HepG2 (cell line): Measurements from ENCODE around the gene PIEZO2. TPM values are rescaled to one million over a fixed set of nuclear protein-coding genes. Genes with fewer than 3 reads are reported as not detected.

ENCODE experiments used
- CHD4 ChIP-seq: fragments of 200-600 bp; sonication (generic); IDR thresholded peaks from 2 replicates; pipeline ENCODE4 v1.7.0; 2017; ENCODE audit warnings: mild to moderate bottlenecking, low read length, borderline replicate concordance
- ELF3 ChIP-seq: IDR thresholded peaks from 2 replicates; pipeline ENCODE4 v1.6.1; 2016; ENCODE audit warnings: missing genetic modification reagents, missing compliant biosample characterization
- ELK4 ChIP-seq: sonication (generic); formaldehyde crosslinking; IDR thresholded peaks from 2 replicates; pipeline ENCODE4 v1.9.0; 2021; ENCODE audit warnings: missing genetic modification reagents, borderline replicate concordance
- HNF4A ChIP-seq: sonication (generic); formaldehyde crosslinking; IDR thresholded peaks from 2 replicates; pipeline ENCODE4 v1.4.0; 2020; ENCODE audit warnings: missing genetic modification reagents
- HOMEZ ChIP-seq: IDR thresholded peaks from 2 replicates; pipeline ENCODE4 v1.6.1; 2016; ENCODE audit warnings: low read depth
- KAT8 ChIP-seq: IDR thresholded peaks from 2 replicates; pipeline ENCODE4 v1.6.1; 2016; ENCODE audit warnings: missing genetic modification reagents, missing compliant biosample characterization
- MAFF ChIP-seq: IDR thresholded peaks from 2 replicates; pipeline ENCODE4 v1.6.1; 2011; ENCODE audit warnings: low read depth, low read length, improper control_type of control experiment
- MEF2D ChIP-seq: sonication (generic); formaldehyde crosslinking; IDR thresholded peaks from 2 replicates; pipeline ENCODE4 v1.5.1; 2020; ENCODE audit warnings: mild to moderate bottlenecking, missing genetic modification reagents
- MIER3 ChIP-seq: IDR thresholded peaks from 2 replicates; pipeline ENCODE4 v1.6.1; 2016; ENCODE audit warnings: missing compliant biosample characterization, borderline replicate concordance
- NFYB ChIP-seq: sonication (generic); formaldehyde crosslinking; IDR thresholded peaks from 2 replicates; pipeline ENCODE4 v1.4.0; 2020; ENCODE audit warnings: missing genetic modification reagents
- PHB2 ChIP-seq: fragments of 450-650 bp; IDR thresholded peaks from 2 replicates; pipeline ENCODE4 v1.6.1; 2018; ENCODE audit not compliant: partially characterized antibody
- POGZ ChIP-seq: sonication (generic); formaldehyde crosslinking; IDR thresholded peaks from 2 replicates; pipeline ENCODE4 v1.4.0; 2020; ENCODE audit warnings: mild to moderate bottlenecking, missing genetic modification reagents
- RARA ChIP-seq: IDR thresholded peaks from 2 replicates; pipeline ENCODE4 v1.6.1; 2016; ENCODE audit warnings: missing genetic modification reagents, missing compliant biosample characterization
- RERE ChIP-seq: IDR thresholded peaks from 2 replicates; pipeline ENCODE4 v1.6.1; 2016; ENCODE audit warnings: low read depth, missing genetic modification reagents, missing compliant biosample characterization
- SALL1 ChIP-seq: sonication (generic); formaldehyde crosslinking; IDR thresholded peaks from 2 replicates; pipeline ENCODE4 v1.8.0; 2022; ENCODE audit warnings: mild to moderate bottlenecking, missing genetic modification reagents
- ZFP36L2 ChIP-seq: sonication (generic); formaldehyde crosslinking; IDR thresholded peaks from 2 replicates; pipeline ENCODE4 v1.4.0; 2020; ENCODE audit warnings: missing genetic modification reagents
- ZFP82 ChIP-seq: sonication (generic); formaldehyde crosslinking; IDR thresholded peaks from 2 replicates; pipeline ENCODE4 v1.5.1; 2020; ENCODE audit warnings: mild to moderate bottlenecking, missing genetic modification reagents, borderline replicate concordance
- ZFP90 ChIP-seq: sonication (generic); formaldehyde crosslinking; IDR thresholded peaks from 2 replicates; pipeline ENCODE4 v1.8.0; 2022; ENCODE audit warnings: missing genetic modification reagents, mild to moderate bottlenecking, inconsistent platforms, borderline replicate concordance
- ZNF430 ChIP-seq: sonication (generic); formaldehyde crosslinking; IDR thresholded peaks from 2 replicates; pipeline ENCODE4 v1.9.0; 2021; ENCODE audit warnings: mild to moderate bottlenecking, missing genetic modification reagents
- ZNF441 ChIP-seq: sonication (generic); formaldehyde crosslinking; IDR thresholded peaks from 2 replicates; pipeline ENCODE4 v1.7.0; 2021; ENCODE audit warnings: missing genetic modification reagents, borderline replicate concordance
- ZNF607 ChIP-seq: sonication (generic); formaldehyde crosslinking; IDR thresholded peaks from 2 replicates; pipeline ENCODE4 v1.5.1; 2020; ENCODE audit warnings: missing genetic modification reagents, mild to moderate bottlenecking, borderline replicate concordance
- ZNF770 ChIP-seq: sonication (generic); formaldehyde crosslinking; IDR thresholded peaks from 2 replicates; pipeline ENCODE4 v1.5.0; 2020; ENCODE audit warnings: mild to moderate bottlenecking, missing genetic modification reagents
- ZSCAN29 ChIP-seq: sonication (generic); formaldehyde crosslinking; conservative IDR thresholded peaks from 2 replicates; pipeline ENCODE4 v1.4.0; 2020; ENCODE audit warnings: mild to moderate bottlenecking, missing genetic modification reagents
- polyA plus RNA-seq, 8 experiments: library from polyadenylated mRNA; depleted of rRNA in 3 of 8; stranded (reverse) in 7 of 8; unstranded in 1 of 8; fragments of >200 nt; fragmentation: Illumina TruSeq in 4 of 8; extraction: Trizol in 4 of 8; gene quantifications; 2 replicates each; pipeline versions ENCODE4 v1.2.1 to v1.2.3, GENCODE V29; 2011 to 2016; ENCODE audit warnings: low read depth in 4 of 8, missing spikeins in 1 of 8, mixed read lengths in 1 of 8; ENCODE audit not compliant: insufficient read depth in 1 of 8
- total RNA-seq, 5 experiments: library from RNA; depleted of rRNA; stranded (reverse); fragments of >200 nt; fragmentation: Illumina TruSeq; extraction: Trizol; gene quantifications; 2 replicates each; pipeline ENCODE4 v1.2.3, GENCODE V29; 2016; ENCODE audit warnings: low read depth in 1 of 5

Gene PIEZO2
- total and polyA plus RNA-seq, 2 of the 13 experiments (the other 11 are each of a cell fraction or from before 2014, with no cell fraction given), result 15.2 to 27.2 TPM

- TF ChIP-seq ZNF607, result no peak
- no peak for TF ChIP-seq ZNF441
- TF ChIP-seq MEF2D (CRISPR knock-in tag), result no peak
- TF ChIP-seq ZSCAN29, result no peak
- TF ChIP-seq RARA (CRISPR knock-in tag), result peak; percentile 30; the same call in 1 of the 2 replicates
- no peak for TF ChIP-seq ZFP90 (CRISPR knock-in tag)
- no peak for TF ChIP-seq POGZ
- peak; percentile 26; the same call in 1 of the 2 replicates for TF ChIP-seq HOMEZ (CRISPR knock-in tag)
- TF ChIP-seq HNF4A (CRISPR knock-in tag), result peak; percentile 52
- no peak for TF ChIP-seq CHD4
- no peak for TF ChIP-seq ZFP36L2 (CRISPR knock-in tag)
- TF ChIP-seq PHB2, result no peak
- TF ChIP-seq SALL1 (CRISPR knock-in tag), result 0 out of 2 replicates have a peak, but pooled peaks have one; percentile 29
- peak; percentile 79 for TF ChIP-seq MAFF
- TF ChIP-seq NFYB (CRISPR knock-in tag), result no peak
- TF ChIP-seq ZNF430 (CRISPR knock-in tag), result no peak
- TF ChIP-seq ELF3 (CRISPR knock-in tag), result 0 out of 2 replicates have a peak, but pooled peaks have one; percentile 32
- no peak for TF ChIP-seq KAT8 (CRISPR knock-in tag)
- no peak for TF ChIP-seq MIER3 (CRISPR knock-in tag)
- no peak for TF ChIP-seq ZFP82 (CRISPR knock-in tag)
- no peak for TF ChIP-seq ELK4
- TF ChIP-seq RERE, result no peak
- TF ChIP-seq ZNF770 (CRISPR knock-in tag), result no peak
These were observed 140.9 kb downstream of the PIEZO2 start (continued) for GRCh38 chr18:11008505-11008904.
